Stimulated activated CD8-positive, alpha-beta memory T cell treated with anti-CD3 and anti-CD28 coated beads, Interleukin-12 subunit alpha, Interleukin-12 subunit beta, amount 100 ng/mL, for 24 hours (primary cell): ENCODE data around the gene CSK.
"Not testable (repeated sequence)": the region's sequence is repeated elsewhere in the genome, so short reads cannot be mapped to it uniquely, and the experiment has no call there.

Experiments
- DNase-seq: peaks from one replicate; pipeline ENCODE4 v3.0.0-alpha.2; 2020; ENCODE audit errors: extremely low read depth

CSK gene

GRCh38 chr15:74781431-74782258 is at the start of gene CSK:
Gene CSK, plus strand, starts transcription at chr15:74782080. Its CDS starts 16,218 bp downstream, at chr15:74798298.
- no peak for DNase-seq

GRCh38 chr15:74732846-74733245 is 49.0 kb upstream of the CSK start:
- DNase-seq = no peak

GRCh38 chr15:74733269-74733668 is 48.6 kb upstream of the CSK start:
- no peak for DNase-seq

- no peak for DNase-seq
Observed at GRCh38 chr15:74735305-74735704, 46.6 kb upstream of the CSK start.

GRCh38 chr15:74738239-74738638 is 43.6 kb upstream of the CSK start:
- DNase-seq = not testable (repeated sequence)

GRCh38 chr15:74742422-74742821 is 39.5 kb upstream of the CSK start:
- DNase-seq = no peak

- no peak for DNase-seq
Observed at GRCh38 chr15:74746389-74746788, 35.5 kb upstream of the CSK start.

- DNase-seq = no peak
Observed at GRCh38 chr15:74748322-74748946, 33.4 kb upstream of the CSK start, which contains the start of gene CYP1A2. Gene CYP1A2, plus strand, starts transcription at chr15:74748845. Its CDS starts 894 bp downstream, at chr15:74749739.

- DNase-seq = no peak
Observed at GRCh38 chr15:74749832-74750231, 32.0 kb upstream of the CSK start.

- DNase-seq = no peak
Observed at GRCh38 chr15:74750751-74751150, 31.1 kb upstream of the CSK start.

GRCh38 chr15:74752011-74752410 is 29.9 kb upstream of the CSK start:
- DNase-seq = no peak

GRCh38 chr15:74752531-74752930 is 29.3 kb upstream of the CSK start:
- DNase-seq = no peak

GRCh38 chr15:74754593-74755215 is 27.2 kb upstream of the CSK start:
- no peak for DNase-seq

- DNase-seq = no peak
Observed at GRCh38 chr15:74758736-74759135, 23.1 kb upstream of the CSK start.

- DNase-seq = no peak
Observed at GRCh38 chr15:74762791-74763150, 19.1 kb upstream of the CSK start.

GRCh38 chr15:74763416-74763815 is 18.5 kb upstream of the CSK start:
- no peak for DNase-seq

- no peak for DNase-seq
Observed at GRCh38 chr15:74767167-74768098, 14.4 kb upstream of the CSK start.

GRCh38 chr15:74768099-74768770 is 13.6 kb upstream of the CSK start:
- DNase-seq = no peak

GRCh38 chr15:74768771-74769342 is 13.0 kb upstream of the CSK start:
- DNase-seq = no peak

GRCh38 chr15:74769463-74770025 is 12.3 kb upstream of the CSK start:
- no peak for DNase-seq
